IPS DF 4.7 (cell line): Measurements from ENCODE around the gene KIAA1549.
"Not testable (repeated sequence)": the region's sequence is repeated elsewhere in the genome, so short reads cannot be mapped to it uniquely, and the experiment has no call there.

Experiments used
- DNase-seq: peaks from one replicate; pipeline ENCODE4 v3.0.0-alpha.2; 2013; ENCODE audit warnings: low spot score; ENCODE audit errors: extremely low read depth

The KIAA1549 gene

DNA sequence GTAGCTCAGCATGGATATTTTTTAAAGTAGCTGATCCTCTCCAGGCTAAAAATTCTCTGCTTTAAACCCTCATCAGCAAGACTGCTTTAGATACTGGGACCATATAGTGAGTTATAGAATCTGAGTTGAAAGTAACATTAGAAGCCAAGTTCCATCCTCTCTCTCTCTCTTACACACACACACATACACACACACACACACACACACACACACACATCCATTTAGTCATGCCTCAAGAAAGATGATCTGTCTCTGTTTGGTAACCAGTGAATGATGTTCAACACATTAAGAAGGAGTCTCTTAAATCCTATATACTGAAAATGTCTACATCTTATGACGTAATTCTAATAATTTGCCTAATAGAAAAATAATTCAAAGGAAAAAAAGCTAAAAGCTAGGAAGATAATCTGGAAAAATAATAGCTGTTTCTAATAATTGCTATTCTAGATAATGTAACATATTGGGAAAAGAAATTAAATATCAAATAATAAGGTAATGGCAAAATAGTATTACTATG lies 166.3 kb downstream of the KIAA1549 start:
- no peak for DNase-seq

GRCh38 chr7:138813945-138814344 lies 167.2 kb downstream of the KIAA1549 start:
- no peak for DNase-seq

- not testable (repeated sequence) for DNase-seq
Measured at GRCh38 chr7:138811327-138811726, 169.9 kb downstream of the KIAA1549 start.

DNA sequence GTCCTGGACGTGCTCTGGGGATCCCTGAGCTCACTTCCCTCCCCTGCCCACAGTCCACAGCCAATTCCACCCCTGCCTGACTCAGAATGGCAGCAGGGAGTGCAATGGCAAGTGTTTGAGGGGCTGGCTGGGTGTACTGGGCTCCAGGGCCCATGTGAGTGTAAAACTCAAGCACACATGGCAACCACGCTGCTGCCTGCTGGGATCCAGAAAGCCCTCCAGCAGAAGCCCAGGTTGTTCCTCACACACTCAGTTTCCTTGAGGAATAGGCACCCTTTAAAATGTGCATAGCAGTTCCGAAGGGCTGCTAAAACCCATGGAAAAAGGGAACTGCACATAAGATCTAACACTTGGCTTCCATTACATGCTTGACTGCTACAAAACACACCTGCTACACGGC lies 171.8 kb downstream of the KIAA1549 start:
- DNase-seq, result no peak

GRCh38 chr7:138804618-138805017 lies 176.6 kb downstream of the KIAA1549 start:
- DNase-seq, result no peak

DNA sequence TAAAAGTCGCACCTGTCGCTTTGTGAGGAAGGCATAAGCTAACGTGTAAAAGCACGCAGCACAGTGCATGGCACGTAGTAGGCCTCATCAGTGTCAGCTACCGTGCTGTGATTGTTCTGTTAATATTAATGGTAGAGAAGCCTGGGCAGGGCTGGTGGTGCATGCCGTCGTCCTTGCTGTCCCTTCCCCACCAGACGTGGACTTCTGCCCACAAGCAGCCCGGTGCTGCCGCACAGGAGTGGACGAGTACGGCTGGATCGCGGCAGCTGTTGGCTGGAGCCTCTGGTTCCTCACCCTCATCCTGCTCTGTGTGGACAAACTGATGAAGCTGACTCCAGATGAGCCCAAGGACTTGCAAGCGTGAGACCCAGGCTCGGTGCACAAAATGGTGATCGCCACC lies 178.5 kb downstream of the KIAA1549 start:
- no peak for DNase-seq

- DNase-seq, result no peak
Measured at GRCh38 chr7:138801256-138801655, 179.9 kb downstream of the KIAA1549 start.

GRCh38 chr7:138799336-138800000 lies 181.7 kb downstream of the KIAA1549 start:
- DNase-seq, result no peak

- DNase-seq, result no peak
Measured at GRCh38 chr7:138798836-138799235, 182.4 kb downstream of the KIAA1549 start.

DNA sequence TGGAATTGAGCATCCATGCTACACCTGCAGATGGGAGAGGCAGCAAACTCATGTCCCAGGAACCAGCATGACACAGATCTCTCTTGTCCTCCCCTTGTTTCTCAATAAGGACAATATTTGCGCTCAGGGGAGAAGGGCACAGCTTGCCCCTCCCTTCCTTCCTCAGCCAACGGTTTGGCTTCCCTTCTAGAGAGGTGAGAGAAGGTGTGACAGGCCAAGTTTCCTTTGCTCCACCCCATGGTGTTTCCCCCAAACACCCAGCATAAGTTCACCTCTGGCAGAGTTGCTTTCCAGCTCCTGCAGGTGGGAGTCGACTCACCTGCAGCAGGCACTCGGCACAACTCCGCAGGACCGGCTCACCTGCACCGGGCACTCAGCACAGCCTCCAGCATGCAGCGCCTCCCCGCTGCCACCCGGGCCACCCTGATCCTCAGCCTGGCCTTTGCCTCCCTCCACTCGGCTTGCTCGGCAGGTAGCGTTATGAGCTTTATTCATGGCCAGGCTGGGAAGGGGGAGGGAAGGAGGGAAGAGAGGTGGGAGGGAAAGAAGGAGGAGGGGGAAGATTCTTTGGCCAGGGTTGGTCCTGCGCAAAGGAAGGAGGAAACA lies 183.4 kb downstream of the KIAA1549 start, which contains the start of the genes ATP6V0A4 and TMEM213:
Gene ATP6V0A4 (minus strand): TSS at position 482 of the 606 bp plus-strand sequence. CDS start 26,949 bp downstream, outside the sequence.
Gene TMEM213 (plus strand): TSS at position 280 of the 606 bp plus-strand sequence. CDS start 111 bp downstream, at position 391.
- DNase-seq, result no peak

GRCh38 chr7:138797046-138797445 lies 184.1 kb downstream of the KIAA1549 start:
- DNase-seq, result not testable (repeated sequence)

- no peak for DNase-seq
Measured at GRCh38 chr7:138796038-138796615, 185.1 kb downstream of the KIAA1549 start.

GRCh38 chr7:138785587-138786437 lies 195.4 kb downstream of the KIAA1549 start:
- no peak for DNase-seq

- no peak for DNase-seq
Measured at GRCh38 chr7:138784692-138785091, 196.5 kb downstream of the KIAA1549 start.
